ENCODE measurements around the gene ATP6V0D1. TPM values are rescaled to one million over a fixed set of nuclear protein-coding genes. Genes with fewer than 3 reads are reported as not detected.
A peak's percentile ranks its signal among the peaks of the same experiment; 100 is the strongest.
"Not testable (repeated sequence)": the region's sequence is repeated elsewhere in the genome, so short reads cannot be mapped to it uniquely, and the experiment has no call there.

The ATP6V0D1 gene
- total RNA-seq, 1 experiment from 2014 or later: 48.6 TPM

GRCh38 chr16:67516296-67517154 is 35.6 kb upstream of the ATP6V0D1 start:
- Histone ChIP-seq H3K36me3 (no peaks in the 10 kb centered on the region), H3K9me3 (replicated peaks) (no peaks in the 10 kb centered on the region), H3K4me3 (no peak overlapping the region), H3K4me1 (no peaks in the 10 kb centered on the region), H3K27ac (no peak overlapping the region), H3K27me3 (no peaks in the 10 kb centered on the region)
- no peak for DNase-seq

DNA sequence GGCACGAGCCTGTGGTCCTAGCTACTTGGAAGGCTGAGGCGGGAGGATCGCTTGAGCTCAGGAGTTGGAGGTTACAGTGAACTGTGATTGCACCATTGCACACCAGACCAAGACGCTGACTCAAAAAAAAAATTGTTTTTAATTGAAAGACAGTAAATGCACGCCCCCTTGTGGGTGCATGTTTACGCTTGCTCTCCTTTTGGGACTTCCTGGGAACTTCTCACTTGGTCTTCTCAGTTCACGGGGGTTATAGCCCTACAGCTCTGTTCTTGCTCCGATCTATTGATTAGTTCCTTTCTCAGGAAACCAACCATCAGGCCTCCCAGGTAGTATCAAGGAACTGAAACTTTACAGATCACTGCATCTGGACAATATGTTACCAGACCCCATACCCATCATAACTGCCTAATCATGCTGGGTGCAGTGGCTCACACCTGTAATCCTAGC is 33.4 kb upstream of the ATP6V0D1 start:
- DNase-seq: peak; percentile 62 to 79
- H3K4me3 ChIP-seq: no peak overlapping the region
- no peaks in the 10 kb centered on the region for H3K36me3 ChIP-seq
- no peaks in the 10 kb centered on the region for H3K27me3 ChIP-seq
- H3K27ac ChIP-seq: no peak overlapping the region
- H3K4me1 ChIP-seq: no peaks in the 10 kb centered on the region
- H3K9me3 ChIP-seq (replicated peaks): no peaks in the 10 kb centered on the region

- H3K27me3 ChIP-seq; H3K9me3 ChIP-seq (replicated peaks); DNase-seq; H3K36me3 ChIP-seq; H3K4me1 ChIP-seq; H3K27ac ChIP-seq; H3K4me3 ChIP-seq: not testable (repeated sequence)
Observed at GRCh38 chr16:67513892-67514291, 32.9 kb upstream of the ATP6V0D1 start.

- Histone ChIP-seq H3K4me3 (no peak overlapping the region), H3K4me1 (peaks cover 3% of the 10 kb centered on the region; the same call in 1 of the 2 replicates), H3K36me3 (no peaks in the 10 kb centered on the region), H3K9me3 (replicated peaks) (no peaks in the 10 kb centered on the region), H3K27ac (no peak overlapping the region), H3K27me3 (no peaks in the 10 kb centered on the region)
- peak in 1 of 2 experiments; percentile 13 for DNase-seq
Observed at GRCh38 chr16:67509016-67509415, 28.1 kb upstream of the ATP6V0D1 start.

- Histone ChIP-seq H3K9me3 (replicated peaks) (no peaks in the 10 kb centered on the region), H3K36me3 (no peaks in the 10 kb centered on the region), H3K27ac (no peak overlapping the region), H3K4me1 (peaks cover 4% of the 10 kb centered on the region; the same call in 1 of the 2 replicates), H3K4me3 (no peak overlapping the region), H3K27me3 (no peaks in the 10 kb centered on the region)
- no peak for DNase-seq
Observed at GRCh38 chr16:67506468-67506867, 25.5 kb upstream of the ATP6V0D1 start.

GRCh38 chr16:67504031-67505021 is 23.4 kb upstream of the ATP6V0D1 start:
- peak; percentile 24 to 39 for DNase-seq
- H3K27ac ChIP-seq: no peak overlapping the region
- H3K9me3 ChIP-seq (replicated peaks): no peaks in the 10 kb centered on the region
- H3K36me3 ChIP-seq: no peaks in the 10 kb centered on the region
- H3K27me3 ChIP-seq: no peaks in the 10 kb centered on the region
- peaks cover 4% of the 10 kb centered on the region; the same call in 1 of the 2 replicates for H3K4me1 ChIP-seq
- no peak overlapping the region for H3K4me3 ChIP-seq

DNA sequence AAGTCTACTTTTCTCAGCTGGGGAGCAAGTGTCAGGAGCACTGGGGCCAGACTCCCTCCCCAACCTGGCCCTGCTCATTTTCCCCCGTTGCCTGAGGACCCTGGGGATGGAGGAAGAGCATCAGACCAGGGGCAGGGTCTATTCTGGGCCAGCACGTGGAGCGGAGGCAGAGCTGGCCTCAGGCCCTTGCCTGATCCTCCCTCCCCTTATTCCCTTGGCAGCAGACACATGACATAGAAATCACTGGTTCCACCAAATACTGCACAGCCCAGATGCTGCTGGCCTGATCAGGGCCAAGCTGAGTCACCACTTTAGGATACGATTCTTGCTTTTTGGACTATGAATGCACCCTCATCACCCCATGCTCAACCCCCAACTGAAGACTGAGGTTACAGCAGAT is 18.1 kb upstream of the ATP6V0D1 start:
- Histone ChIP-seq H3K36me3 (no peaks in the 10 kb centered on the region), H3K4me1 (peaks cover 2% of the 10 kb centered on the region; the same call in 1 of the 2 replicates), H3K27ac (no peak overlapping the region), H3K9me3 (replicated peaks) (no peaks in the 10 kb centered on the region), H3K4me3 (no peak overlapping the region), H3K27me3 (no peaks in the 10 kb centered on the region)
- no peak for DNase-seq

GRCh38 chr16:67490335-67491096 is 9.6 kb upstream of the ATP6V0D1 start:
- Histone ChIP-seq H3K4me3 (no peak overlapping the region), H3K9me3 (replicated peaks) (no peaks in the 10 kb centered on the region), H3K27me3 (no peaks in the 10 kb centered on the region), H3K27ac (no peak overlapping the region), H3K36me3 (no peaks in the 10 kb centered on the region), H3K4me1 (no peaks in the 10 kb centered on the region)
- DNase-seq: no peak

DNA sequence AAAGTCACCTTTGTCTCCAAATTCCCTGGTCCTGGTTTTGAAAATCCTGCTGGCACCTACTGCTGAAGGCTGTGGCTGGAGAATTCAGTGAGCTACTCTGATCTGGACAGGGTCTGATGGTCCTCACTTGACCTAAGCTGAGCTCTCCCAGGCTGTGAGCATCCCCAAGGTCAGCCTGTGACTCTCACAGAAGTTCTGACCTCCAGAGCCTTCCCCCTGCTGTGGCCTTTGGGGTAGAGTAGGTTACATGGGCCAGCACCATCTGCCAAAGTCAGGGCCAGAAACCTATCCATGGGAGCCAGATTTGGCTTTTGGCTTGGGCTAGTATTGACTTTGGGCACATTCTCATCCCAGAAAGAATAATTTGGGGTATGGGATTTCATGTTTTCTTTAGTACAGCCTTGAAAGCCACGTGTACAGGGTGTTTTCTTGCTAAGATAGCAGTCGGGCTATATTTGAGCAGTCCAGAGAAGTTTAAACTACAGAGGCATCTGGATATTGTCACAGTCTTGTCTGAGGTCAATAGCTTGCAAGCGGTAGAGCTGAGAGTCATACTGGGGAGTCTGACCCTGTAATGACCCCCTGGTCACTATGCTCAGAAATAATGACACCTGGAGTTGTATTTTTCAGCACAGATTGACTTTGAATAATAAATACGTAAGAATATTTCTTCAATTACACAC is 8.6 kb upstream of the ATP6V0D1 start:
- H3K9me3 ChIP-seq (replicated peaks): no peaks in the 10 kb centered on the region
- no peak for DNase-seq
- H3K4me1 ChIP-seq: no peaks in the 10 kb centered on the region
- no peaks in the 10 kb centered on the region for H3K36me3 ChIP-seq
- H3K4me3 ChIP-seq: no peak overlapping the region
- H3K27ac ChIP-seq: no peak overlapping the region
- no peaks in the 10 kb centered on the region for H3K27me3 ChIP-seq

DNA sequence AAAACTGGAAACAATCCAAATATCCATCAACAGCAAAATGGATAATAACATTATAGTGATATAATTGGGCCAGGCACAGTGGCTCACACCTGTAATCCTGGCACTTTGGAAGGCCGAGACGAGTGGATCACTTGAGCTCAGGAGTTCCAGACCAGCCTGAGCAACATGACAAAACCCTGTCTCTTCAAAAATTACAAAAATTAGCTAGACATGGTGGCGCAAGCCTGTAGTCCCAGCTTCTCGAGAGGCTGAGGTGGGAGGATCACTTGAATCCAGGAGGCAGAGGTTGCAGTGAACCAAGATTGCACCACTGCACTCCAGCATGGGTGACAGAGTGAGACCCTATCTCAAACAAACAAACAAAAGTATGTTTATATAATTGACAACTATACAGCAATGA is 6.6 kb upstream of the ATP6V0D1 start:
- not testable (repeated sequence) for H3K27me3 ChIP-seq; H3K4me1 ChIP-seq; H3K9me3 ChIP-seq (replicated peaks); H3K36me3 ChIP-seq; DNase-seq; H3K4me3 ChIP-seq; H3K27ac ChIP-seq

DNA sequence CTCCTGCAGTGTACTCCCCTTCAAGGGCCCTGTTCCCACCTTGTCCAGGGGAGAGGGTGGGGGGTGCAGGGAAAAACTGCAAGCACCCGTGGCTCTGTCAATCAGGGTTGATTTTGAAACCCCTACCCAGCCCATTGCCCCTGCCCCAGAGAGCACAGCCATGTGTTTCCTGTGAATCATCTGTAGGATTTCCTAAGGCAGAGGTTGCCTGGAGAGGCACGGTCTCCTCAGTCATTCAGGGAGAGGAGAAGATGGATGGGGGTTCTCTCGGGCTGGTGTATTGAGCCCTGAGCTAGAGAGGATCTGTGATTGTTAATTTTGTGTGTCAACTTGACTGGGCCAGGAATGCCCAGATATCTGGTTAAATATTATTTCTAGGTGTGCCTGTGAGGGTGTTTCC is 5.8 kb upstream of the ATP6V0D1 start:
- H3K36me3 ChIP-seq: no peaks in the 10 kb centered on the region
- no peaks in the 10 kb centered on the region for H3K27me3 ChIP-seq

GRCh38 chr16:67483731-67484525 is 3.0 kb upstream of the ATP6V0D1 start:
- no peaks in the 10 kb centered on the region for H3K9me3 ChIP-seq (replicated peaks)
- no peak overlapping the region for H3K27ac ChIP-seq
- H3K27me3 ChIP-seq: no peaks in the 10 kb centered on the region
- no peaks in the 10 kb centered on the region; the same call in 1 of the 2 replicates for H3K4me1 ChIP-seq
- no peak for DNase-seq
- no peaks in the 10 kb centered on the region for H3K36me3 ChIP-seq
- H3K4me3 ChIP-seq: no peak overlapping the region

More for the DNA sequence above, 5.8 kb upstream of the ATP6V0D1 start:
- no peaks in the 10 kb centered on the region for H3K9me3 ChIP-seq (replicated peaks)
- DNase-seq: no peak
- no peak overlapping the region for H3K27ac ChIP-seq
- no peak overlapping the region for H3K4me3 ChIP-seq
- no peaks in the 10 kb centered on the region for H3K4me1 ChIP-seq

DNA sequence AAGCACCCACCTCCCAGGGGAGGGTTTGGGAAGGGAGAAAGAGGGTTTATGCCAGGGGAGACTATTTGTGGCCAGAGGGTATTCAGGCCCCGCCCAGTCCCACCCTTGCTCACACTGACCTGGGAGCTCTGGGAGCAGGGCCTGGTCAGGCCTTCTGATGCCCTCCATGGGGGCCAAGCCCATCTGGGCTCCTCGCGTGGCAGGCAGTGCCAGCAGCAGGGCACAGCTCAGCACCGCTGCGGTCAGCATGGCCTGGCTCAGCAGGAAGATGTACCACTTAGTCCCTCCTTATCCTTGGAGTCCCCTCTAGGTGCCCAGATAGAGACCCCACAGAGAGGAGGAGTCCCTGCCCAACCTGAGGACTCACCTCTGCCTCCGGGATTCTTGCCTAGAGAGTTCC is 2.2 kb upstream of the ATP6V0D1 start, which contains the start of gene AGRP:
Gene AGRP (minus strand): TSS at position 398 of the 400 bp plus-strand sequence. CDS start 149 bp downstream, at position 249.
- no peaks in the 10 kb centered on the region for H3K27me3 ChIP-seq
- no peak within 1 kb of the TSS for H3K27ac ChIP-seq
- H3K36me3 ChIP-seq: no peaks in the 10 kb centered on the region
- H3K9me3 ChIP-seq (replicated peaks): no peaks in the 10 kb centered on the region
- no peak for DNase-seq
- no peak within 1 kb of the TSS for H3K4me3 ChIP-seq
- no peaks in the 10 kb centered on the region; the same call in 1 of the 2 replicates for H3K4me1 ChIP-seq

All from SJCRH30 (cell line).